Activated T-helper 17 cell treated with anti-CD3 and anti-CD28 coated beads, Interleukin-2, amount 50 U/mL, for 72 hours (primary cell): ENCODE results near the gene OR8I2. TPM values are rescaled to one million over a fixed set of nuclear protein-coding genes. Genes with fewer than 3 reads are reported as not detected.

Experiments
- total RNA-seq, 2 donors: library from RNA; stranded (reverse); gene quantifications; one replicate each; pipeline ENCODE4 v1.2.3, GENCODE V29; 2022

Gene OR8I2
- total RNA-seq, 2 donors from 2014 or later = not detected

Other genes starting within 250 kb of the OR8I2 start
- not detected for gene TRIM51, start 210.0 kb upstream of the OR8I2 start, total RNA-seq
- not detected for gene OR5W2, start 178.7 kb upstream of the OR8I2 start, total RNA-seq
- not detected for gene OR5I1, start 156.9 kb upstream of the OR8I2 start, total RNA-seq
- not detected for gene OR10AG1, start 123.4 kb upstream of the OR8I2 start, total RNA-seq
- not detected for gene OR5F1, start 98.7 kb upstream of the OR8I2 start, total RNA-seq
- gene OR5AS1, start 65.7 kb upstream of the OR8I2 start, total RNA-seq = not detected
- not detected for gene OR8H2, start 10.4 kb downstream of the OR8I2 start, total RNA-seq
- gene OR8H3, start 29.1 kb downstream of the OR8I2 start, total RNA-seq = not detected
- not detected for gene OR8J3, start 46.9 kb downstream of the OR8I2 start, total RNA-seq
- not detected for gene OR8K5, start 67.0 kb downstream of the OR8I2 start, total RNA-seq
- not detected for gene OR5J2, start 83.3 kb downstream of the OR8I2 start, total RNA-seq
- not detected for gene OR5T2, start 140.9 kb downstream of the OR8I2 start, total RNA-seq
- not detected for gene OR5T3, start 158.9 kb downstream of the OR8I2 start, total RNA-seq
- gene OR5T1, start 180.8 kb downstream of the OR8I2 start, total RNA-seq = not detected
- not detected for gene OR8H1, start 198.9 kb downstream of the OR8I2 start, total RNA-seq
- not detected for gene OR8K3, start 221.8 kb downstream of the OR8I2 start, total RNA-seq